Fibroblast of lung (primary cell): ENCODE results near the gene BUD31.

Experiments used
- EZH2 ChIP-seq: IDR thresholded peaks from 2 replicates; pipeline ENCODE4 v1.5.1; 2012; ENCODE audit warnings: low read length, control low read depth, mild to moderate bottlenecking; ENCODE audit errors: missing control alignments
- TF ChIP-seq, protein P1 (sequence below), 2 donors: IDR thresholded peaks in 1 of 2; conservative IDR thresholded peaks in 1 of 2; 1 replicate in 1 of 2; 2 replicates in 1 of 2; pipeline ENCODE4 v1.5.1; 2011 to 2012; ENCODE audit warnings: low read length in 2 of 2, control low read depth in 1 of 2, inconsistent platforms in 1 of 2, low read depth in 1 of 2, mild to moderate bottlenecking in 1 of 2

- TF ChIP-seq, protein P1, sequence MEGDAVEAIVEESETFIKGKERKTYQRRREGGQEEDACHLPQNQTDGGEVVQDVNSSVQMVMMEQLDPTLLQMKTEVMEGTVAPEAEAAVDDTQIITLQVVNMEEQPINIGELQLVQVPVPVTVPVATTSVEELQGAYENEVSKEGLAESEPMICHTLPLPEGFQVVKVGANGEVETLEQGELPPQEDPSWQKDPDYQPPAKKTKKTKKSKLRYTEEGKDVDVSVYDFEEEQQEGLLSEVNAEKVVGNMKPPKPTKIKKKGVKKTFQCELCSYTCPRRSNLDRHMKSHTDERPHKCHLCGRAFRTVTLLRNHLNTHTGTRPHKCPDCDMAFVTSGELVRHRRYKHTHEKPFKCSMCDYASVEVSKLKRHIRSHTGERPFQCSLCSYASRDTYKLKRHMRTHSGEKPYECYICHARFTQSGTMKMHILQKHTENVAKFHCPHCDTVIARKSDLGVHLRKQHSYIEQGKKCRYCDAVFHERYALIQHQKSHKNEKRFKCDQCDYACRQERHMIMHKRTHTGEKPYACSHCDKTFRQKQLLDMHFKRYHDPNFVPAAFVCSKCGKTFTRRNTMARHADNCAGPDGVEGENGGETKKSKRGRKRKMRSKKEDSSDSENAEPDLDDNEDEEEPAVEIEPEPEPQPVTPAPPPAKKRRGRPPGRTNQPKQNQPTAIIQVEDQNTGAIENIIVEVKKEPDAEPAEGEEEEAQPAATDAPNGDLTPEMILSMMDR (conservative IDR thresholded peaks at IDR 0.05 in 1 of 2, IDR thresholded peaks at IDR 0.05 in 1 of 2; ENCODE audit: low read depth in 1 of 2, low read length in 2 of 2), result no peak
- TF ChIP-seq EZH2, result no peak
Observed at GRCh38 chr7:99468336-99468918, 59.7 kb downstream of the BUD31 start.
